ENCODE results near the gene HAUS8.
"Not testable (repeated sequence)": the region's sequence is repeated elsewhere in the genome, so short reads cannot be mapped to it uniquely, and the experiment has no call there.

HAUS8 gene

DNA sequence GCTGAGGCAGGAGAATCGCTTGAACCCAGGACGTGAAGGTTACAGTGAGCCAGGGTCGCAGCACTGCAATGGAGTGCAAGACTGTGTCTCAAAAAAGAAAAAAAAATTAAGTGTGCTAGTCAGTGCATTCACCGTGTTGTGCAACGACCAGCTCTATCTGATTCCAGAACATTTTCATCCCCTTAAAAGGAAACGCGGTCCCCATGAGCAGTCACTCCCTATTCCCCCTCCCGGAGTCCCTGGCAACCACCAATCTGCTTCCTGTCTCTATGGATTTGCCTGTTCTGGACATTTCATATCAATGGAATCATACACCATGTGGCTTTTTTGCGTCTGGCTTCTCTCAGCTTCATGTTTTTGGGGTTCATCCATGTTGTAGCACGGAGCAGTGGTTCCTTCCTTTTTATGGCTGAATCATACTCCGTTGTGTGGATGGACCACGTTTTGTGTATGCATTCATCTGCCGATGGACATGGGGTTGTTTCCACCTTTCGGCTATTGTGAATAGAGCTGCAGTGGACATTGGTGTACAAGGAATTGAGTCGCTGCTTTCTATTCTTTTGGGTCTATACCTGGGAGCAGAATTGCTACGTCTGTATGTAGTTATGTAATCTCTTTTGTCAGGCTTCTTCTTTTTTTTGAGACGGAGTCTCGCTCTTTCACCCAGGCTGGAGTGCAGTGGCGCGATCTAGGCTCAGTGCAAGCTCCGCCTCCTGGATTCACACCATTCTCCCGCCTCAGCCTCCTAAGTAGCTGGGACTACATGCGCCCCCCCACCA lies 20.1 kb upstream of the HAUS8 start:
- Histone ChIP-seq H3K27me3 (ENCODE audit: control insufficient read depth, insufficient read depth, low read length) (no peaks in the 10 kb centered on the region), H3K27ac (ENCODE audit: low read depth, low read length) (peak overlapping the region; percentile 74), H3K9ac (ENCODE audit: low read length) (no peak overlapping the region), H3K4me3 (ENCODE audit: low read length) (no peak overlapping the region), H3K4me1 (ENCODE audit: control insufficient read depth, insufficient read depth, low read length) (peaks cover 4% of the 10 kb centered on the region), H3K36me3 (ENCODE audit: control insufficient read depth, insufficient read depth, low read length) (no peaks in the 10 kb centered on the region)

- Histone ChIP-seq H3K4me1 (ENCODE audit: control insufficient read depth, insufficient read depth, low read length) (peaks cover 10% of the 10 kb centered on the region), H3K27ac (ENCODE audit: low read depth, low read length) (peak overlapping the region; percentile 74)
- H3K4me3 ChIP-seq (ENCODE audit: low read length); H3K9ac ChIP-seq (ENCODE audit: low read length); H3K36me3 ChIP-seq (ENCODE audit: control insufficient read depth, insufficient read depth, low read length); H3K27me3 ChIP-seq (ENCODE audit: control insufficient read depth, insufficient read depth, low read length): not testable (repeated sequence)
Measured at GRCh38 chr19:17094694-17095093, 19.4 kb upstream of the HAUS8 start.

DNA sequence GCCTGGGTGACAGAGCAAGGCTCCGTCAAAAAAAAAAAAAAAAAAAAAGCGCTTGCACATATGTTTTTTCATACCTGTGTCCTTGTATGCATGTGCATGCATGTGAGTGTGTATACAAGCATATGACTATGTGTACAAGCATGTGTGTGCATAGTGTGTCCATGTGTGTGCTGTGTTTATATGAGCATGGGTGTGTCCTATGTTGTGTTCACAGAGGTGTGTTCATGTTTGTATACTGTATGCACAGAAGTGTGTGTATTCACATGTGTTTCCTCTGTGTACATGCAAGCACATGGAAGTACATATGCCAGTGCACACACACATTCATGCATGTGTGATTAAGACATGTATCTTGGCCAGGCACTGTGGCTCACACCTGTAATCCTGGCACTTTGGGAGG lies 17.4 kb upstream of the HAUS8 start:
- Histone ChIP-seq H3K27ac (ENCODE audit: low read depth, low read length) (no peak overlapping the region), H3K9ac (ENCODE audit: low read length) (no peak overlapping the region), H3K4me3 (ENCODE audit: low read length) (no peak overlapping the region), H3K36me3 (ENCODE audit: control insufficient read depth, insufficient read depth, low read length) (no peaks in the 10 kb centered on the region), H3K27me3 (ENCODE audit: control insufficient read depth, insufficient read depth, low read length) (no peaks in the 10 kb centered on the region), H3K4me1 (ENCODE audit: control insufficient read depth, insufficient read depth, low read length) (peaks cover 19% of the 10 kb centered on the region)

- Histone ChIP-seq H3K4me1 (ENCODE audit: control insufficient read depth, insufficient read depth, low read length) (peaks cover 18% of the 10 kb centered on the region), H3K27me3 (ENCODE audit: control insufficient read depth, insufficient read depth, low read length) (no peaks in the 10 kb centered on the region), H3K9ac (ENCODE audit: low read length) (no peak overlapping the region), H3K27ac (ENCODE audit: low read depth, low read length) (peak overlapping the region; percentile 12), H3K4me3 (ENCODE audit: low read length) (no peak overlapping the region), H3K36me3 (ENCODE audit: control insufficient read depth, insufficient read depth, low read length) (no peaks in the 10 kb centered on the region)
Measured at GRCh38 chr19:17091758-17092333, 16.6 kb upstream of the HAUS8 start.

DNA sequence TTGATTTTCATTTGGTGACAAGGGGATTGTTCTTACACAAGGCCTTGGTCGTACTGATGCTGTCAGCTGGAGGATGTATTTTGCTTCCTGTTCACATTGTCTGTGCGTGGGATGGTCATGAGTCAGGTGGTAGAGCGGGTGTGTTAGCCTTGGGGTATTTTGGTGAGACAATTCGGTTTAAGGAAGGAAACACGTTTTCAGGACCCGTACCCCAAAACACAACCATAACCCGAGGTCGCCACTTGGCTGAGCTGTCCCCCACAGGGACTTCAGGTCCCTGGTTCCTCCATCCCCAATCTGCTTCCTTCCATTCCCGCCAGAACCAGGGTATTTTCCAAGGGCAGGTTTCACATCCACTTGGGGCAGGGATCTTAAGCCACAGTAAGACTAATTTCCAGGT lies 15.3 kb upstream of the HAUS8 start:
- H3K27ac ChIP-seq (ENCODE audit: low read depth, low read length): peak overlapping the region; percentile 89
- peaks cover 18% of the 10 kb centered on the region for H3K4me1 ChIP-seq (ENCODE audit: control insufficient read depth, insufficient read depth, low read length)
- H3K36me3 ChIP-seq (ENCODE audit: control insufficient read depth, insufficient read depth, low read length): no peaks in the 10 kb centered on the region
- H3K27me3 ChIP-seq (ENCODE audit: control insufficient read depth, insufficient read depth, low read length): no peaks in the 10 kb centered on the region
- H3K4me3 ChIP-seq (ENCODE audit: low read length): no peak overlapping the region
- H3K9ac ChIP-seq (ENCODE audit: low read length): no peak overlapping the region

- Histone ChIP-seq H3K36me3 (ENCODE audit: control insufficient read depth, insufficient read depth, low read length) (no peaks in the 10 kb centered on the region), H3K9ac (ENCODE audit: low read length) (no peak overlapping the region), H3K27me3 (ENCODE audit: control insufficient read depth, insufficient read depth, low read length) (no peaks in the 10 kb centered on the region), H3K27ac (ENCODE audit: low read depth, low read length) (peak overlapping the region; percentile 89), H3K4me3 (ENCODE audit: low read length) (no peak overlapping the region), H3K4me1 (ENCODE audit: control insufficient read depth, insufficient read depth, low read length) (peaks cover 18% of the 10 kb centered on the region)
Measured at GRCh38 chr19:17088552-17088951, 13.3 kb upstream of the HAUS8 start.

- no peaks in the 10 kb centered on the region for H3K36me3 ChIP-seq (ENCODE audit: control insufficient read depth, insufficient read depth, low read length)
- peaks cover 27% of the 10 kb centered on the region for H3K4me1 ChIP-seq (ENCODE audit: control insufficient read depth, insufficient read depth, low read length)
- H3K9ac ChIP-seq (ENCODE audit: low read length): no peak overlapping the region
- H3K27me3 ChIP-seq (ENCODE audit: control insufficient read depth, insufficient read depth, low read length): no peaks in the 10 kb centered on the region
- H3K27ac ChIP-seq (ENCODE audit: low read depth, low read length): no peak overlapping the region
- no peak overlapping the region for H3K4me3 ChIP-seq (ENCODE audit: low read length)
Measured at GRCh38 chr19:17086834-17087233, 11.6 kb upstream of the HAUS8 start.

- no peak overlapping the region for H3K27ac ChIP-seq (ENCODE audit: low read depth, low read length)
- H3K4me3 ChIP-seq (ENCODE audit: low read length): no peak overlapping the region
- no peak overlapping the region for H3K9ac ChIP-seq (ENCODE audit: low read length)
- H3K4me1 ChIP-seq (ENCODE audit: control insufficient read depth, insufficient read depth, low read length): peaks cover 27% of the 10 kb centered on the region
- H3K27me3 ChIP-seq (ENCODE audit: control insufficient read depth, insufficient read depth, low read length): no peaks in the 10 kb centered on the region
- H3K36me3 ChIP-seq (ENCODE audit: control insufficient read depth, insufficient read depth, low read length): no peaks in the 10 kb centered on the region
Measured at GRCh38 chr19:17086120-17086519, 10.9 kb upstream of the HAUS8 start.

GRCh38 chr19:17081672-17082630 lies 6.7 kb upstream of the HAUS8 start:
- Histone ChIP-seq H3K27ac (ENCODE audit: low read depth, low read length) (peak overlapping the region; percentile 62), H3K36me3 (ENCODE audit: control insufficient read depth, insufficient read depth, low read length) (no peaks in the 10 kb centered on the region), H3K27me3 (ENCODE audit: control insufficient read depth, insufficient read depth, low read length) (no peaks in the 10 kb centered on the region), H3K4me1 (ENCODE audit: control insufficient read depth, insufficient read depth, low read length) (peaks cover 22% of the 10 kb centered on the region), H3K4me3 (ENCODE audit: low read length) (no peak overlapping the region), H3K9ac (ENCODE audit: low read length) (no peak overlapping the region)

GRCh38 chr19:17080440-17080801 lies 5.2 kb upstream of the HAUS8 start:
- Histone ChIP-seq H3K9ac (ENCODE audit: low read length) (no peak overlapping the region), H3K27ac (ENCODE audit: low read depth, low read length) (peak overlapping the region; percentile 88), H3K4me3 (ENCODE audit: low read length) (peak overlapping the region; percentile 34), H3K27me3 (ENCODE audit: control insufficient read depth, insufficient read depth, low read length) (no peaks in the 10 kb centered on the region), H3K36me3 (ENCODE audit: control insufficient read depth, insufficient read depth, low read length) (no peaks in the 10 kb centered on the region), H3K4me1 (ENCODE audit: control insufficient read depth, insufficient read depth, low read length) (peaks cover 25% of the 10 kb centered on the region)

DNA sequence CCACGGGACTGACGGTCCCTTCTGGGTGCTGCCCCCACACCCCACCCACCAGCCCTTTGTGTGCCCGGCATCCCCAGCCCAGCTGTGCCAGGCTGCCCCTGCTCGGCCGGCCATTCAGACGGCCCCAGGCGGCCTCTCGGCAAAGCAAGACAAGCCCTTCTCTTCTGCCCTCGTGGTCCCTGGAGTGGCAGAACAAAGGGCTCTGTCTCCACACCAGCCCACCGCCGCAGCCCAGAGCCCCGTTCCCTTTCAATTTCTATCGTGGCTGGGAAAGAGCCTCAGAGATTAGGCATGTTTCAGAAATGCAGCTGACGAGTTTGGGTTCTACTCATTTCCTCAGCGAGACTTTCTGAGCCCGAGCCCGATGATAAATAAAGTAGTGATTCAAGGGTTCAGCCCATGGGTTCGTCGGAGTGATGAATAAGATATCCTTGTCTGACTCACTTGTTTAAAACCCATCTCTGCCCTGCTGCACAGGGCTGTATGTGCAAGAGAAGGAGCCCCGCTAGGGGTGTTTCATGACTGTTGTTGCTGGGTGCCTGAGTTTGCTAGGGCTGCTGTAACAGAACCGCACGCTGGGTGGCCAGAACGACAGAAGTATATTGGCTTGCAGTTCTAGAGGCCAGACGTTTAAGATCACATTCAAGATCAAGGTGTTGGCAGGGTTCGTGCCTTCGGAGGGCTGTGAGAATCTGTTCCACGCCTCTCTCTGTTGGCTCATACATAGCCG lies 4.6 kb upstream of the HAUS8 start:
- Histone ChIP-seq H3K4me3 (ENCODE audit: low read length) (peak overlapping the region; percentile 40), H3K9ac (ENCODE audit: low read length) (peak overlapping the region; percentile 32), H3K4me1 (ENCODE audit: control insufficient read depth, insufficient read depth, low read length) (peaks cover 25% of the 10 kb centered on the region), H3K27me3 (ENCODE audit: control insufficient read depth, insufficient read depth, low read length) (no peaks in the 10 kb centered on the region), H3K27ac (ENCODE audit: low read depth, low read length) (peak overlapping the region; percentile 88), H3K36me3 (ENCODE audit: control insufficient read depth, insufficient read depth, low read length) (no peaks in the 10 kb centered on the region)
